ENCODE measurements around the gene BTG2.

Gene BTG2

GRCh38 chr1:203278082-203278884 lies 27.0 kb upstream of the BTG2 start:
- FAIRE-seq (no peak), DNase-seq (ENCODE audit: insufficient read length) (no peak)
- TF ChIP-seq POLR2A (IDR thresholded peaks at IDR 0.05; ENCODE audit: low read depth, low read length) (peak; percentile 30; the same call in 1 of the 2 replicates), POLR2AphosphoS5 (IDR thresholded peaks at IDR 0.05; ENCODE audit: low read depth, low read length) (no peak), TAF1 (IDR thresholded peaks at IDR 0.05; ENCODE audit: borderline replicate concordance, low read depth, low read length) (no peak)

GRCh38 chr1:203278885-203279406 lies 26.4 kb upstream of the BTG2 start:
- DNase-seq (ENCODE audit: insufficient read length) (no peak), FAIRE-seq (no peak)
- no peak for TF ChIP-seq POLR2A (IDR thresholded peaks at IDR 0.05; ENCODE audit: low read depth, low read length)
- no peak for TF ChIP-seq TAF1 (IDR thresholded peaks at IDR 0.05; ENCODE audit: borderline replicate concordance, low read depth, low read length)
- no peak for TF ChIP-seq POLR2AphosphoS5 (IDR thresholded peaks at IDR 0.05; ENCODE audit: low read depth, low read length)

GRCh38 chr1:203280061-203280460 lies 25.3 kb upstream of the BTG2 start:
- TF ChIP-seq POLR2A (IDR thresholded peaks at IDR 0.05; ENCODE audit: low read depth, low read length) (no peak), POLR2AphosphoS5 (IDR thresholded peaks at IDR 0.05; ENCODE audit: low read depth, low read length) (no peak), TAF1 (IDR thresholded peaks at IDR 0.05; ENCODE audit: borderline replicate concordance, low read depth, low read length) (no peak)
- FAIRE-seq, result no peak
- DNase-seq (ENCODE audit: insufficient read length), result no peak

- FAIRE-seq (no peak), DNase-seq (ENCODE audit: insufficient read length) (no peak)
- TF ChIP-seq POLR2AphosphoS5 (IDR thresholded peaks at IDR 0.05; ENCODE audit: low read depth, low read length), result no peak
- no peak for TF ChIP-seq TAF1 (IDR thresholded peaks at IDR 0.05; ENCODE audit: borderline replicate concordance, low read depth, low read length)
- no peak for TF ChIP-seq POLR2A (IDR thresholded peaks at IDR 0.05; ENCODE audit: low read depth, low read length)
These were observed 24.3 kb upstream of the BTG2 start for GRCh38 chr1:203281033-203281432.

GRCh38 chr1:203281851-203282661 lies 23.3 kb upstream of the BTG2 start:
- no peak for DNase-seq (ENCODE audit: insufficient read length)
- no peak for TF ChIP-seq TAF1 (IDR thresholded peaks at IDR 0.05; ENCODE audit: borderline replicate concordance, low read depth, low read length)
- no peak for TF ChIP-seq POLR2AphosphoS5 (IDR thresholded peaks at IDR 0.05; ENCODE audit: low read depth, low read length)
- TF ChIP-seq POLR2A (IDR thresholded peaks at IDR 0.05; ENCODE audit: low read depth, low read length), result no peak
- FAIRE-seq, result no peak

GRCh38 chr1:203282720-203283542 lies 22.4 kb upstream of the BTG2 start:
- no peak for DNase-seq (ENCODE audit: insufficient read length)
- TF ChIP-seq POLR2A (IDR thresholded peaks at IDR 0.05; ENCODE audit: low read depth, low read length) (no peak), POLR2AphosphoS5 (IDR thresholded peaks at IDR 0.05; ENCODE audit: low read depth, low read length) (no peak), TAF1 (IDR thresholded peaks at IDR 0.05; ENCODE audit: borderline replicate concordance, low read depth, low read length) (no peak)
- FAIRE-seq, result no peak

GRCh38 chr1:203283597-203283996 lies 21.7 kb upstream of the BTG2 start:
- TF ChIP-seq TAF1 (IDR thresholded peaks at IDR 0.05; ENCODE audit: borderline replicate concordance, low read depth, low read length) (no peak), POLR2AphosphoS5 (IDR thresholded peaks at IDR 0.05; ENCODE audit: low read depth, low read length) (no peak), POLR2A (IDR thresholded peaks at IDR 0.05; ENCODE audit: low read depth, low read length) (no peak)
- DNase-seq (ENCODE audit: insufficient read length), result no peak
- no peak for FAIRE-seq

GRCh38 chr1:203284411-203285123 lies 20.8 kb upstream of the BTG2 start:
- FAIRE-seq (no peak), DNase-seq (ENCODE audit: insufficient read length) (no peak)
- no peak for TF ChIP-seq POLR2AphosphoS5 (IDR thresholded peaks at IDR 0.05; ENCODE audit: low read depth, low read length)
- no peak for TF ChIP-seq POLR2A (IDR thresholded peaks at IDR 0.05; ENCODE audit: low read depth, low read length)
- no peak for TF ChIP-seq TAF1 (IDR thresholded peaks at IDR 0.05; ENCODE audit: borderline replicate concordance, low read depth, low read length)

- TF ChIP-seq TAF1 (IDR thresholded peaks at IDR 0.05; ENCODE audit: borderline replicate concordance, low read depth, low read length) (no peak), POLR2AphosphoS5 (IDR thresholded peaks at IDR 0.05; ENCODE audit: low read depth, low read length) (peak; percentile 23; the same call in 1 of the 2 replicates), POLR2A (IDR thresholded peaks at IDR 0.05; ENCODE audit: low read depth, low read length) (no peak)
- FAIRE-seq (no peak), DNase-seq (ENCODE audit: insufficient read length) (no peak)
These were observed 18.9 kb upstream of the BTG2 start for GRCh38 chr1:203286161-203286984.

Measured in GM12892 (cell line).